ENCODE measurements around the gene ZMYND11. TPM values are rescaled to one million over a fixed set of nuclear protein-coding genes. Genes with fewer than 3 reads are reported as not detected.

Gene ZMYND11
- total and polyA plus RNA-seq, 9 of the 15 experiments (the other 6 are each of a cell fraction or from before 2014, with no cell fraction given), result 2.7 to 13.8 (median 8.8) TPM

GRCh38 chr10:124874-125273, 10.4 kb upstream of the ZMYND11 start:
- Histone ChIP-seq H3K9me3 (replicated peaks; ENCODE audit: control insufficient read depth, insufficient read depth, low read depth, low read length) (no peaks in the 10 kb centered on the region), H3K4me2 (ENCODE audit: insufficient read depth, low read length) (no peak overlapping the region), H2AFZ (ENCODE audit: low read depth, low read length) (no peak overlapping the region), H3K9ac (ENCODE audit: insufficient read depth in 1 of 2, low read depth in 2 of 2, low read length in 2 of 2) (no peak overlapping the region), H3K27me3 (ENCODE audit: control insufficient read depth in 2 of 2, insufficient read depth in 2 of 2, low read length in 2 of 2) (peaks cover 6 to 10% of the 10 kb centered on the region in 2 experiments; a peak in 4 of 5 replicates), H3K79me2 (ENCODE audit: control insufficient read depth, insufficient read depth, low read length) (no peaks in the 10 kb centered on the region), H3K4me3 (no peak overlapping the region), H3K27ac (ENCODE audit: extremely low read depth, low read depth, low read length) (no peak overlapping the region), H4K20me1 (replicated peaks; ENCODE audit: control insufficient read depth, insufficient read depth, low read length) (no peaks in the 10 kb centered on the region), H3K36me3 (ENCODE audit: control insufficient read depth, insufficient read depth, low read length) (no peaks in the 10 kb centered on the region), H3K4me1 (replicated peaks in 1 of 2; ENCODE audit: control insufficient read depth in 2 of 2, insufficient read depth in 2 of 2, low read length in 2 of 2) (no peaks in the 10 kb centered on the region), H3K9me1 (ENCODE audit: control insufficient read depth, insufficient read depth, low read length) (no peaks in the 10 kb centered on the region)
- 0% methylated on average over 1 of the region's 1 CpG for WGBS (ENCODE audit: insufficient coverage, low coverage, missing lambda C conversion rate)
- no peak for DNase-seq (ENCODE audit: extremely low read depth in 1 of 4, low spot score in 3 of 4)
- POLR2A ChIA-PET, result no interaction called here
- in situ Hi-C loops (cut with MboI) (no loop called here), intact Hi-C loops (cut with micrococcal nuclease) (no loop called here)
- TF ChIP-seq PBX2 (CRISPR knock-in tag; IDR thresholded peaks at IDR 0.05; ENCODE audit: low read depth) (no peak), PBX2 (tag; conservative IDR thresholded peaks at IDR 0.05; ENCODE audit: low read depth) (no peak)
- TF ChIP-seq, protein P1, sequence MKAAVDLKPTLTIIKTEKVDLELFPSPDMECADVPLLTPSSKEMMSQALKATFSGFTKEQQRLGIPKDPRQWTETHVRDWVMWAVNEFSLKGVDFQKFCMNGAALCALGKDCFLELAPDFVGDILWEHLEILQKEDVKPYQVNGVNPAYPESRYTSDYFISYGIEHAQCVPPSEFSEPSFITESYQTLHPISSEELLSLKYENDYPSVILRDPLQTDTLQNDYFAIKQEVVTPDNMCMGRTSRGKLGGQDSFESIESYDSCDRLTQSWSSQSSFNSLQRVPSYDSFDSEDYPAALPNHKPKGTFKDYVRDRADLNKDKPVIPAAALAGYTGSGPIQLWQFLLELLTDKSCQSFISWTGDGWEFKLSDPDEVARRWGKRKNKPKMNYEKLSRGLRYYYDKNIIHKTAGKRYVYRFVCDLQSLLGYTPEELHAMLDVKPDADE (conservative IDR thresholded peaks at IDR 0.05; ENCODE audit: control insufficient read depth, low read depth, low read length), result no peak
- CTCF ChIA-PET (ENCODE audit: low intra/inter-chr PET ratio), result no interaction called here
- no peak for FAIRE-seq
- no TSS peak for BruUV-seq (replicated peaks)
- ATAC-seq, result no peak

Data from K562 (cell line).